Measurements from ENCODE around the gene LNPK.
"Not testable (repeated sequence)": the region's sequence is repeated elsewhere in the genome, so short reads cannot be mapped to it uniquely, and the experiment has no call there.

LNPK gene

DNA sequence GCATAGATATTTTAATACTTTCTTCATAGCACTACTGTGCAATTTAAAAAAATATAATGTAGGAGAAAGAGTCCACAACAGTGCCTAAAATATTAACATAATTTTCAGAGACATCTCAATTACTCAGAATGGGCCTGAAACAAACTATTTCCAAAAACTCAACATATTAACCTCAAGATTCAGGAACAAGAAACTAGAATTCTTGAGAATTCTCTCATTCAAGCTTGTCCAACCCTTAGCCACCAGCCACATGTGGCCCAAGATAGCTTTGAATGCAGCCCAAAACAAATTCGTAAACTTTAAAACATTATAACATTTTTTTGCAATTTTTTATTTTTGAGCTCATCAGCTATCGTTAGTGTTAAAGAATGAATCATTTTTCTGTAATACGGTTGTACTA is 35.2 kb downstream of the LNPK start:
- no peak for DNase-seq

GRCh38 chr2:175965773-175966172 is 36.3 kb downstream of the LNPK start:
- DNase-seq: no peak

DNA sequence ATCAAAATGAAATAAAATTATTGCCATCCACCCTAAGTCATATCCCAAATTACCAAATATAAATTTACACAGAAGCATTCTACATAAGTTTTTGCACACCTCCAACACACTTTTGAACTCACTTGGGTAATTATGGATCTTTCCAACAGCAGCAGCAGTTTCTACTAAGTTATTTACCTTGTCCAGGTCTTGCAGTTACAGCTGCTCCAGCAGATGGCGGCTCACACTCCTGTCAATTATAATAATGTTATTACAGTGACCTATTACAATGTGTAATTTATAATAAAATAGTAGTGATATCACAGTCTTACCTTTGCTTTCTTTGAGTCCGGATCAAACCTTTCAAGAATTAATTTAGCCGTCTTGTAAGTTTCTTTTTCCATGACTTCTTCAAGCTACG is 37.9 kb downstream of the LNPK start:
- no peak for DNase-seq

DNA sequence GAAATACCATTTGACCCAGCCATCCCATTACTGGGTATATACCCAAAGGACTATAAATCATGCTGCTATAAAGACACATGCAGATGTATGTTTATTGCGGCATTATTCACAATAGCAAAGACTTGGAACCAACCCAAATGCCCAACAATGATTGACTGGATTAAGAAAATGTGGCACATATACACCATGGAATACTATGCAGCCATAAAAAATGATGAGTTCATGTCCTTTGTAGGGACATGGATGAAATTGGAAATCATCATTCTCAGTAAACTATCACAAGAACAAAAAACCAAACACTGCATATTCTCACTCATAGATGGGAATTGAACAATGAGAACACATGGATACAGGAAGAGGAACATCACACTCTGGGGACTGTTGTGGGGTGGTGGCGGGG is 38.9 kb downstream of the LNPK start:
- not testable (repeated sequence) for DNase-seq

DNA sequence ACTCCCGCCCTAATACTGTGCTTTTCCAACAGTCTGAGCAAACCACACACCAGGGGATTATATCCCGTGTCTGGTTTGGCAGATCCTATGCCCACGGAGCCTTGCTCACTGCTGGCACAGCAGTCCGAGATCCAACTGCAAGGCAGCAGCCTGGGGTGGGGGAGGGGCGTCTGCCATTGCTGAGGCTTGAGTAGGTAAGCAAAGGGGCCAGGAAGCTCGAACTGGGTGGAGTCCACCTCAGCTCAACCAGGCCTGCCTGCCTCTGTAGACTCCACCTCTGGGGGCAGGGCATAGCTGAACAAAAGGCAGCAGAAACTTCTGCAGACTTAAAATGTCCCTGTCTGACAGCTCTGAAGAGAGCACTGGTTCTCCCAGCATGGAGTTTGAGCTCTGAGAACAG is 44.2 kb downstream of the LNPK start:
- DNase-seq: no peak

DNA sequence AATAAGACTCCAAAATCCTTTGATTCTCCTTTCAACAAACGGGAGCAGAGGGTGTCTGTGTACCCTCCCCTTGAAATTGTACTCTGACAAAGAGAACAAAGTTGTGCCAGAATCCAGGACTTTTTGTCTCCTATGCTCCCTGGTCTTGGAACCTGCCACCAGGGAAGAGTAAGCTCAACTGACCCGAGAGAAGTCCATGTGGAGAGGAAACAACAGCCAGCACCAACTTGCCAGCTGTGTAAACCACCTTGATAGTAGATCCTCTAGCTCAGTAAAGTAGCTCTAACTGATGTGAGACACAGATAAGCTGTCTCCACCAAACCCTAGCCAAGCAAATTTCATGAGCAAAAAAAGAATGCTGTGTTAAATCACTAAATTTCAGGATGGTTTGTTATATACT is 46.9 kb downstream of the LNPK start:
- no peak for DNase-seq

GRCh38 chr2:175950512-175950911 is 51.6 kb downstream of the LNPK start:
- no peak for DNase-seq

- no peak for DNase-seq
These were observed 53.9 kb downstream of the LNPK start for GRCh38 chr2:175948191-175948590.

- no peak for DNase-seq
These were observed 55.0 kb downstream of the LNPK start for GRCh38 chr2:175947073-175947472.

GRCh38 chr2:175941699-175942098 is 60.4 kb downstream of the LNPK start:
- DNase-seq: no peak

- DNase-seq: no peak
These were observed 64.9 kb downstream of the LNPK start for GRCh38 chr2:175937216-175937615.

DNA sequence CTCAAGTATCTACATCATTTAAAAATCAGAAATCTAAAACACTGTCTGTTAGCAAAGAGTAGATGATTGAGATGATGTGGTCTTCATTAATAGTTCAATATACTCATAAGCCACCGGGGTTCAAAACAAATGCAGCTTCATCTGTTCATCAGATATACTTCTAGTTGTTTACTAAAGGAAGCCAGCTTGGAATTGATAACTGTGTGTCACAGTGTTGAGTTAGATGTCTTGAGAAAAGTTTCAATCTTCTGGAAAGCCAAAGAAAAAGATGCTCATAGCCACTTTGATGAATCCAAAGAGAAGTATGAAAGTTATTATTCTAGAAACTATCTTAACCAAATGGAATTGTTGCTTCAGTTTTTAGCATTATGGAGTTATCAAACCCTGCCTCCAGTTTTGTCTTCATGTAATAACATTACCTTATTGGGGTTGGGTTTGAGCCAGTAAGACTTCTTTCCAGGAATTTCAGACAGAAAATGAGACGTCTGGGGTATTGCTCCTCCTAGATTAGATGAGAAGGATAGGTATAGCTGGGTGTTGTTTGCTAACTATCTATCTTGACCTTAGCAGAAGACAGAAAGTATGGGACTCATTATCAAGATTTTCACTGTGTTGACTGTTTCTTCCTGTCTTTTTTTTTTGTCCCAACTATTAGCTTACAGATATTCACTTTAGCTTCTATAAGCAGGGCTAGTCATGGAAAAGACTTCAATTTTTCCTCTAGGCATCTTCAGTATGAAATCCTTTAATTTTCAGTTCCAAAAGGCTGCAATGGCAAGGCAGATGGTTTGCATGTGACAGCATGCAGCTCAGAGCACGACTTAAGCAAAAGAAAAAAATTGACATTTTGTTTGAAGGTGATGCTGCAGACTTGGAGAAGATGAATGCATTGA is 66.5 kb downstream of the LNPK start:
- DNase-seq: no peak

- DNase-seq: no peak
These were observed 69.4 kb downstream of the LNPK start for GRCh38 chr2:175932675-175933074.

DNA sequence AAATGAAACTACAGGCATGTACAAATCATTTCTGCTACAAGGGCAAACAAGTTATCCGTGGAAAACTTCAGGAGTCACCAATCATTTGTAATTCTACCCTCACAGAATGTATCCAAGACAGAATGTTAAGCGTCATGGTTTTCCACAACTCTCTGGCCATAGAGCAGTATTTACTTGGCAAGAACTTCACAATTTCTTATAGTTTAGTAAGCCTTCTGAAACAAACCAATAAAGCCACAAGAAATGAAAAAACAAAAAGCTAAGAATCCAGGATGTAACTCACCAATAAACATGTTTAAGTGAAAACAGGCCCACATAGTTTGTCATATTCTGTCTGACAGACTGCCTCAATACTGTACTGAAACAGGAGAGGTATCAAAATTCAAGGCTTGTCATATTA is 70.3 kb downstream of the LNPK start:
- DNase-seq: no peak

- no peak for DNase-seq
These were observed 71.6 kb downstream of the LNPK start for GRCh38 chr2:175930504-175930903.

DNA sequence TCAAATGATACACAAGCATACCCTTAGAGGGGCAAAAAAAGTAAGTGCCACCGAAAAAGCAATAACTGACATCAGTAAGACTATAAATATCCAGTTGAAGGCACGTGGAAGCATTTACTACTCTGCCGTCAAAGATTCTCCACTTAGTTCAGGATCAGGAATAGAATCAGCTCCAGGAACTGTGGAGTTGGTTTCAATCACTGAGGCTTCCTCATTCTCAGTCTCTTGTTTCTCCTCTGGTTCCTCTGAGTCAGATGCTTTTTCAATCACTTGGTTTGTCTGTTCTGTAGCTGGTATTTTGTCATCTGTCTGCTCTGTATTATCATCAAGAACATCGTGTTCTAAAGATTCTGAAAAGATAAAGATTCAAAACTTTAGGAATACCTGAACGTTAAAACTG is 72.2 kb downstream of the LNPK start:
- no peak for DNase-seq

DNA sequence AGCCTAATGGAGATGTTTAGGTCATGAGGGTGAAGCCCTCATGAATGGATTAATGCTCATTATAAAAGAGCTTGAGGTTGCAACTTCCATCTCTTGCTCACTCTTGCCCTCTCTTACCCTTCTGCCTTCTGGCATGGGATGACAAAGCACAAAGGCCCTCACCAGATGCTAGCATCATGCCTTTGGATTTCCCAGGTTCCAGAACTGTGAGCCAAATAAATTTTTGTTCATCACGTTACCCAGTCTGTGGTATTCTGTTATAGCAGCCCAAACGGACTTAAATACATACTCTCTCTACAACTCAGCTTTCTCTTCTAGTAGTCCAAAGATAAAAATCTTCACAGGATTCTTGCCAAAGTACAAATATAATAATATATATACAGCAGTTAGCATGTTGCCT is 75.8 kb downstream of the LNPK start:
- DNase-seq: no peak

GRCh38 chr2:175922160-175922559 is 79.9 kb downstream of the LNPK start:
- DNase-seq: no peak

DNA sequence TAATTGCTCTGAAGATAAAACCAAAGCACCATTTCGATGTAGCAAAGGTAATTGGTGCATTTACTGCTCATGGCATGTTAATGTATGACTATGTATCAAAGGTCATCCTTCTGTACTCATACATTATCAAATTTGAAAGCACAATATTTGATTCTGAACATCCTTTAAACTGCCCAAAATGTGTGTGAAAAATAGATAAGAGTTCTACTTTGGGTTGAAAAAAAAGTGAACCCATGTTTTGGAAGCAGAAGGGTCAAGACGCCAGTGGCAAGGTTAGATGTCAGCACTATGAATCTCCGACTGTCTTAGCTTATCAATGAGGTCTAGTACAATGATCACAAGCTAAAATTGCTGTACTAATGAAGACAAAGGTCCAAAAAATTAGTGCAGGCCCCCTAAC is 83.1 kb downstream of the LNPK start:
- DNase-seq: no peak

DNA sequence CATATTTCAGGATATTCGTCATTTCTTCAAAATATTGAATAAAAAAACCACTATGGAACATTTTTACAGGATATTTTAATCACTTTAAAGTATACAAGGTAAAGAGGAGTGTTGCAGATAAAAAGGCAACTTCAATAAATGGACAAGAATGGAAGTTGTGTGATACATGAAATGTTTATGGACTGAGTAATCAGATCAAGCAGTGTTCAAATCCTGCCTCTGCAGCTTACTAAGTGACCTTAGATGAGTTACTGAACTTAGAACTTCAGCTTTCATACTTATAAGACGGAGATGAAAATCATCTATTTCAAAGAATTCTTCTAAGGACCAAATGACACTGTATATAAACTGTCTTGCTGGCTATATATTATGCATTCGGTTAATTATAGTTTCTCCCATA is 87.2 kb downstream of the LNPK start:
- no peak for DNase-seq

- not testable (repeated sequence) for DNase-seq
These were observed 88.0 kb downstream of the LNPK start for GRCh38 chr2:175913849-175914743.

GRCh38 chr2:175913267-175913666 is 88.8 kb downstream of the LNPK start:
- not testable (repeated sequence) for DNase-seq

GRCh38 chr2:175904035-175904434 is 98.0 kb downstream of the LNPK start:
- no peak for DNase-seq

- no peak for DNase-seq
These were observed 98.6 kb downstream of the LNPK start for GRCh38 chr2:175903384-175903936.
